22Rv1 (cell line): ENCODE results near the gene AADAT.
"Not testable (repeated sequence)": the region's sequence is repeated elsewhere in the genome, so short reads cannot be mapped to it uniquely, and the experiment has no call there.

Experiments
- H3K27ac ChIP-seq: fragments of 450-650 bp; 2 replicates; pipeline ENCODE4 v1.5.1; 2017
- ZFX ChIP-seq: fragments of 450-650 bp; IDR thresholded peaks from 2 replicates; pipeline ENCODE4 v1.6.1; 2017; ENCODE audit warnings: antibody characterized with exemption, borderline replicate concordance
- TF ChIP-seq, protein P1 (sequence below): fragments of 450-650 bp; IDR thresholded peaks from 2 replicates; pipeline ENCODE4 v1.5.1; 2017; ENCODE audit warnings: mild to moderate bottlenecking

AADAT gene

DNA sequence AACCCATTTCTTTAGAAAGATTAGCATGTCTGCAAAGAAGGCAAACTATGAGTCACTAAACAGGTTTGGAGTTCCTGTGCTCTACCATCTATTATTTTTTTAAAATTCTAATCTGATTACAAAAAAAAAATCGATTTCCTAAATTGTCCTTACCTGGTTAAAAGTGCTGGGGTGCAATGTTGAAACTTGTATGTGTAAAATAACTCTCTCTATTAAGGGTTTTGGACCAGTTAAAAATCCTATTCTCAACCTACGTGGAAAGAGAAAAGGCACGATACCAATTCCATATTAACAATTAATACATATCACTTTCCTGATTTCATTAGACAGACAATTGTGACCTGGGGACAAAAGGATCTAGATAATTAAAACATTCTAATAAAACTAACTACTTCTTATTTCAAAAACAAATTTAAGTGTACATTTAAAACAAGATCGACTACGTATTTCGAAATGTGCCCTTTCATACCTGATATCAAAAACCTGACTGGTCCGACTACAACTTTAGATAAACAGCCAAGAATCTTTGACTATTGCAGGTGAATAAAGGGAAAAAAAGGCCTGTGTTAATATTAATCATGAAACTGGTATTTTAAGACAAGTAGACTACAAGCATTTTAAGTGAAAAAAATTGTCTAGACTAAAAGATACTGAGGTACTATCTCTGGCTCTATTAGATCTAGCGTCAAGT is 21.2 kb downstream of the AADAT start:
- TF ChIP-seq, protein P1, sequence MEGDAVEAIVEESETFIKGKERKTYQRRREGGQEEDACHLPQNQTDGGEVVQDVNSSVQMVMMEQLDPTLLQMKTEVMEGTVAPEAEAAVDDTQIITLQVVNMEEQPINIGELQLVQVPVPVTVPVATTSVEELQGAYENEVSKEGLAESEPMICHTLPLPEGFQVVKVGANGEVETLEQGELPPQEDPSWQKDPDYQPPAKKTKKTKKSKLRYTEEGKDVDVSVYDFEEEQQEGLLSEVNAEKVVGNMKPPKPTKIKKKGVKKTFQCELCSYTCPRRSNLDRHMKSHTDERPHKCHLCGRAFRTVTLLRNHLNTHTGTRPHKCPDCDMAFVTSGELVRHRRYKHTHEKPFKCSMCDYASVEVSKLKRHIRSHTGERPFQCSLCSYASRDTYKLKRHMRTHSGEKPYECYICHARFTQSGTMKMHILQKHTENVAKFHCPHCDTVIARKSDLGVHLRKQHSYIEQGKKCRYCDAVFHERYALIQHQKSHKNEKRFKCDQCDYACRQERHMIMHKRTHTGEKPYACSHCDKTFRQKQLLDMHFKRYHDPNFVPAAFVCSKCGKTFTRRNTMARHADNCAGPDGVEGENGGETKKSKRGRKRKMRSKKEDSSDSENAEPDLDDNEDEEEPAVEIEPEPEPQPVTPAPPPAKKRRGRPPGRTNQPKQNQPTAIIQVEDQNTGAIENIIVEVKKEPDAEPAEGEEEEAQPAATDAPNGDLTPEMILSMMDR = no peak
- no peak for TF ChIP-seq ZFX
- no peak overlapping the region for H3K27ac ChIP-seq

DNA sequence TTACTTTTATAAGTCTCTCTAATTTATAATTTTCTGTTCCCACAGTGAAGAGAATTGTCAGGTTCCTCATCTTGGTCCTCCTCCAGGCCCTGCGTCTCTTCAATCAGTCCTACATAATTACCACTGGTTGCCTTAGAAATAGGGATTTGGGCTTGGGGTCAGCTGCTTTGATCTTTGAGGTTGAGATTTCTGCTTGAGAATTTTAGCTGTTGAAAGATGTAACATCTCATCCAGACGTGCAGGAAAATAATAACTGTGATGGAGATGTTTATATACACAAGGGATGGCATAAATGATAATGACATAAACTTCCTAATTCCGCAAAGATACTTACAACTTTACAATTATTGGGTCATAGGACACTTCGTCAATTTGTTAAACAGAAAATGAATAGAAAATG is 30.3 kb downstream of the AADAT start:
- no peak for TF ChIP-seq ZFX
- no peak overlapping the region for H3K27ac ChIP-seq

DNA sequence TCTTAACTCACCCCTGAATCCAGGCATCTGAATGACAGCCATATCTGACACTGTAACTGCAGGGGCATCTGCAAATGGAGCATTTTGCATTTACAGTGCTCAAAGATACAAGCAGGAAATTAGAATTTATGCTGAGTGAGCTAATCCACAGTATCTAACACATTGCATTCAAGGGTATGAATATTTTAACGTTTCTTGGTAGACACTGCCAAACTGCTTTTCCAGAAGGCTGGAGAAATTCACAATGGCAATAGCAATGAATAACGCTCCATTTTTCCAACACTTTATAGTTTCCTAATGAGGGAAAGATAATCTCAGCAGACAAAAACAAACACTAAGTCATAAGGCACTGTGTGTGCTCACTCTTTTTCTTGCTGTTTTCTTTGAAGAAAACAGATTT is 30.9 kb downstream of the AADAT start:
- no peak overlapping the region for H3K27ac ChIP-seq
- TF ChIP-seq ZFX = no peak

DNA sequence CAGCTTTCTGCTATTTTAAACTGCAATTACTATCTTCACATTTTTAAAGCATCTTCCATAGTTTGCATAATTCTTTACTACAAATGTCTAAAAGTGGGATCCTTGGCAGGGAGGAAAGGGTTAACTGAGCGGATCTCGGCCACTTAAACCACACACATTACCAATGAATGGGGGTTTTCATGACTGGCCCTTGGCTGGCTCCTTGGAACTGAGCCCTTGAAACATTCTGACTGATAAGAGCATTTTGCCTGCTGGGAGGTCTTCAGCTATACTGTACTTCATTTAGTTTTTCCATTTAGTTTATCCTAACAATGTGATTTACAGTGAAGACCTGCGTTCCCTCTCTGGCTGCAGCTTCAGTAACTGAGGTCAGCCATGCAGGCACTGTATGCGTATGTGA is 31.9 kb downstream of the AADAT start:
- TF ChIP-seq ZFX = no peak
- TF ChIP-seq, protein P1 = no peak

DNA sequence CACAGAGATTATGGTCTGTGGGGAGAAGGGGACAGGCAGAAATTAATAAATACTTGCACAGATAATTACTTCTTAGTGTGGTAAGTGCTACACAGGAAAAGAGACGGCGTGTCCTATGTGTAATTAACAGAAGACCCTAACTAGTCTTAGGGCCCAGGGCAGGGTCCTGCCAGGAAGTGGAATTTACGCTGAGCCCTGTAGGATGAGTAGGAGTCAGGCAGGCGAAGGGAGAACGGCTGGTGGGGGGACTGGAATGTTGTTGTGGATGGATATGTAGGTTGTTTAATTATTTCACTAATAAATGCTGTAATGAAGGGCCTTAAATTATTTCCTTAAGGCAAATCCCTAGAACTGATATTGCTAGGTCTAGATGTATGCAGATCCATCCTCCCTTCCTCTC is 36.8 kb downstream of the AADAT start:
- H3K27ac ChIP-seq = no peak overlapping the region
- TF ChIP-seq, protein P1 = no peak

More for the DNA sequence above, 31.9 kb downstream of the AADAT start:
- H3K27ac ChIP-seq = no peak overlapping the region

DNA sequence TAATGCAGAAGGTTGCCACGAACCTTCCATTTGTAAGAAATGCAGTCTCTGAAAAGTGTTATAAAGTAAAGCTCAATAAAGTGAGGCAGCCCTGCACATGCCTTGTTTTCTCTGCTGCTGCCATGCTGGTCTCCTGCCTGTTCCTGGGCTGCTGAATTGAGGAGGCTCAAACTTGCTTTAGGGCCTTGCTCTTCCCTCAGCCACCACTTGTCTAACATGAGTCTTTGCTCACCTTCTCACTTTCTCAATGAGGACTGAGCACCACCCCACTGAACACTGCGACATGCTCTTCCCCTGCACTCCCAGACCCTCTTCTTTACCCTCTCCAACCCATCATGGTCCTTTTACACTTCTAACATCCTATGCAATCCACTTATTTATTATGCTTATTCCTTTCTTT is 38.4 kb downstream of the AADAT start:
- no peak for TF ChIP-seq ZFX
- TF ChIP-seq, protein P1 = no peak
- H3K27ac ChIP-seq = no peak overlapping the region

DNA sequence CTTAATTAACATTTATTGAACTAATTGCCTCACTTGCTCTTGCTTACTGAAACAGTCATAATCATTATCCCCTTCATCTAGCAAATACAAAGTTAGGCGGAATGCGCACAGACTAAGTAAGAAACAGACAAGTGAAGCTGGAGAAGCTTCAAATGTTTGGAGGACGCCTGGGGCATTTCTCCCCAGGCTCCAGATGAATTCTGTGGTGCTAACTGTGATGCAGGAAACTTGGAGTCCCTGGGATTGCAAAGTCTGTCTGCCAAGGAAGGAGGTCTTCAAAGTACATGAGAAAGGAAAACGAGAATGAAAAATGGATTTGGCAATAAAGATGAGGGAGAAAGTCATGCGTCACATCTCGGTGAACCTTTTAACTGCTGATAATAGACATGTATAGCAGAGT is 40.0 kb downstream of the AADAT start:
- TF ChIP-seq, protein P1 = no peak
- TF ChIP-seq ZFX = no peak
- H3K27ac ChIP-seq = no peak overlapping the region

DNA sequence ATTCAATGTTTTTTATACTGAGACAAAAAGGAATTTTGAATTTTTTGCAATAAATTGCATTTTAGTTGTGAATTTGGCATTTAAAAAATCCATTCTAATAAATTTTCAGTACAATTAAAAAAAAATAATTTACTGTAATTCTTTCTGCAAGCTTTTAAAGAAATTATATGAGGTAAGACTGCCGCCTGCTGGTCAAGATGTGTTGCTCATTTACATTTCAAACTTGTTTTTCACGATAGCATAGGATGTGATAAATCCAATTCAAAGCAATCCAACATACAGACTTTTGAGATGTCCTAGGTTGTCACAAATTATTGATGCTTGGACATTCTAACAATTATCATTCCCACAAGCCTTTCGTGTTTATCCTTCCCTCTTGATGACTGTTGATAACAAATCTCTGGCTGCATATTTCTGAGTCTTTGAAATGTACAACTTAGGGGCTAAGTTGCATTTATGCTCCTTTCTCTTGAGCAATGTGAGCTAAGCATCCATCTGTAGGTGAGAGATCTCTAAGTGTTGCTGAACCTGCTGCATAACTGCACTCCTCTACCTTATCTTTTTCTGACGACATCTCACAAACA is 41.9 kb downstream of the AADAT start:
- no peak for TF ChIP-seq ZFX
- TF ChIP-seq, protein P1 = peak; percentile 61
- H3K27ac ChIP-seq = no peak overlapping the region

DNA sequence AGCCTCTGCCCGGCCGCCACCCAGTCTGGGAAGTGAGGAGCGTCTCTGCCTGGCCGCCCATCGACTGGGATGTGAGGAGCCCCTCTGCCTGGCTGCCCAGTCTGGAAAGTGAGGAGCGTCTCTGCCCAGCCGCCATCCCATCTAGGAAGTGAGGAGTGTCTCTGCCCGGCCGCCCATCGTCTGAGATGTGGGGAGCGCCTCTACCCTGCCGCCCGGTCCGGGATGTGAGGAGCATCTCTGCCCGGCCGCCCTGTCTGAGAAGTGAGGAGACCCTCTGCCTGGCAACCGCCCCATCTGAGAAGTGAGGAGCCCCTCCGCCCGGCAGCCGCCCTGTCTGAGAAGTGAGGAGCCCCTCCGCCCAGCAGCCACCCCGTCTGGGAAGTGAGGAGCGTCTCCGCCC is 43.6 kb downstream of the AADAT start:
- not testable (repeated sequence) for H3K27ac ChIP-seq
